IMR-90 (cell line): ENCODE data around the gene PSMA2.

Experiments
- CEBPB ChIP-seq: IDR thresholded peaks from 2 replicates; pipeline ENCODE4 v1.6.1; 2012; ENCODE audit warnings: low read depth, low read length, improper control_type of control experiment
- MAFK ChIP-seq: IDR thresholded peaks from 2 replicates; pipeline ENCODE4 v1.6.1; 2012; ENCODE audit warnings: low read depth, low read length, improper control_type of control experiment
- MAZ ChIP-seq: IDR thresholded peaks from 2 replicates; pipeline ENCODE4 v1.6.1; 2012; ENCODE audit warnings: low read depth, mild to moderate bottlenecking, low read length, improper control_type of control experiment, moderate library complexity, borderline replicate concordance
- MXI1 ChIP-seq: IDR thresholded peaks from 2 replicates; pipeline ENCODE4 v1.6.1; 2012; ENCODE audit warnings: low read depth, mild to moderate bottlenecking, low read length, moderate library complexity, borderline replicate concordance
- NFE2L2 ChIP-seq: fragments of 150-350 bp; IDR thresholded peaks from 2 replicates; pipeline ENCODE4 v1.6.1; 2016; ENCODE audit warnings: low read depth, mild to moderate bottlenecking, low read length
- POLR2A ChIP-seq: IDR thresholded peaks from 2 replicates; pipeline ENCODE4 v1.6.1; 2012; ENCODE audit warnings: mild to moderate bottlenecking, low read depth, low read length
- RAD21 ChIP-seq: IDR thresholded peaks from 2 replicates; pipeline ENCODE4 v1.6.1; 2012; ENCODE audit warnings: low read length, improper control_type of control experiment
- SMC3 ChIP-seq: fragments of 150-350 bp; IDR thresholded peaks from 2 replicates; pipeline ENCODE4 v1.6.1; 2016; ENCODE audit warnings: low read depth, mild to moderate bottlenecking, antibody characterized with exemption, low read length, moderate library complexity
- TF ChIP-seq, protein P1 (sequence below): conservative IDR thresholded peaks from 2 replicates; pipeline ENCODE4 v1.5.1; 2012; ENCODE audit warnings: mild to moderate bottlenecking, low read depth, low read length, improper control_type of control experiment
- TF ChIP-seq, protein P2 (sequence below): fragments of 150-350 bp; IDR thresholded peaks from 2 replicates; pipeline ENCODE4 v1.6.1; 2017; ENCODE audit warnings: mild to moderate bottlenecking, antibody characterized with exemption, low read length, low read depth
- TF ChIP-seq, protein P3 (sequence below): fragments of 150-350 bp; IDR thresholded peaks from 2 replicates; pipeline ENCODE4 v1.6.1; 2016; ENCODE audit warnings: low read depth, mild to moderate bottlenecking, low read length, moderate library complexity, borderline replicate concordance

DNA sequence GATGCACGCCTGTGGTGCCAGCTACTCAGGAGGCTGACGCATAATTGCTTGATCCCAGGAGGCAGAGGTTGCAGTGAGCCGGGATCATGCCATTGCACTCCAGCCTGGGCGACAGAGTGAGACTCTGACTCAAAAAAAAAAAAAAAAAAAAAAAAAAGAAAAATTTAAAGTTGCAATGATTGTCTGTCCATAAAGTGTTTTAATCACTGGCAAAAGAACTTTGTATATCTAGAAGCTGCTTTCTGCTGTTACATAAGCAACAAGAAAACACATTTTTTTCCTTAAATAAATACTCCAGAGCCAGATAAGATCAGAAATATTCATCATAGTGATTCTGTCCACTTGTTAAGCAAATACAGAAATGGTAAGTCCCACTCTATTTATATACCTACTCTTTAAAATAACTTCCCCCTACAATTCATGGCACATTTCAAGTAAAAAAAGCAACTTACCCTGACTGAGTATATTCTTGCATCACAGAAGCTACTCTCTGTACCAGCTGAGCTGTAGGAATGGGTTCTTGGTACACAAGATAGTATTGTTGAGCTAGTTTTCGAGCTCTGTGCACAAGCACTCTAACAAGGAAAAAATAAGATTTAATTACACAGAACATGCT lies 7.6 kb downstream of the PSMA2 start:
- TF ChIP-seq, protein P1, sequence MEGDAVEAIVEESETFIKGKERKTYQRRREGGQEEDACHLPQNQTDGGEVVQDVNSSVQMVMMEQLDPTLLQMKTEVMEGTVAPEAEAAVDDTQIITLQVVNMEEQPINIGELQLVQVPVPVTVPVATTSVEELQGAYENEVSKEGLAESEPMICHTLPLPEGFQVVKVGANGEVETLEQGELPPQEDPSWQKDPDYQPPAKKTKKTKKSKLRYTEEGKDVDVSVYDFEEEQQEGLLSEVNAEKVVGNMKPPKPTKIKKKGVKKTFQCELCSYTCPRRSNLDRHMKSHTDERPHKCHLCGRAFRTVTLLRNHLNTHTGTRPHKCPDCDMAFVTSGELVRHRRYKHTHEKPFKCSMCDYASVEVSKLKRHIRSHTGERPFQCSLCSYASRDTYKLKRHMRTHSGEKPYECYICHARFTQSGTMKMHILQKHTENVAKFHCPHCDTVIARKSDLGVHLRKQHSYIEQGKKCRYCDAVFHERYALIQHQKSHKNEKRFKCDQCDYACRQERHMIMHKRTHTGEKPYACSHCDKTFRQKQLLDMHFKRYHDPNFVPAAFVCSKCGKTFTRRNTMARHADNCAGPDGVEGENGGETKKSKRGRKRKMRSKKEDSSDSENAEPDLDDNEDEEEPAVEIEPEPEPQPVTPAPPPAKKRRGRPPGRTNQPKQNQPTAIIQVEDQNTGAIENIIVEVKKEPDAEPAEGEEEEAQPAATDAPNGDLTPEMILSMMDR = no peak
- TF ChIP-seq CEBPB (no peak), POLR2A (no peak), MAFK (no peak), MXI1 (no peak), MAZ (no peak), NFE2L2 (no peak), SMC3 (no peak), RAD21 (no peak)
- TF ChIP-seq, protein P2, sequence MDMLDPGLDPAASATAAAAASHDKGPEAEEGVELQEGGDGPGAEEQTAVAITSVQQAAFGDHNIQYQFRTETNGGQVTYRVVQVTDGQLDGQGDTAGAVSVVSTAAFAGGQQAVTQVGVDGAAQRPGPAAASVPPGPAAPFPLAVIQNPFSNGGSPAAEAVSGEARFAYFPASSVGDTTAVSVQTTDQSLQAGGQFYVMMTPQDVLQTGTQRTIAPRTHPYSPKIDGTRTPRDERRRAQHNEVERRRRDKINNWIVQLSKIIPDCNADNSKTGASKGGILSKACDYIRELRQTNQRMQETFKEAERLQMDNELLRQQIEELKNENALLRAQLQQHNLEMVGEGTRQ = no peak
- TF ChIP-seq, protein P3, sequence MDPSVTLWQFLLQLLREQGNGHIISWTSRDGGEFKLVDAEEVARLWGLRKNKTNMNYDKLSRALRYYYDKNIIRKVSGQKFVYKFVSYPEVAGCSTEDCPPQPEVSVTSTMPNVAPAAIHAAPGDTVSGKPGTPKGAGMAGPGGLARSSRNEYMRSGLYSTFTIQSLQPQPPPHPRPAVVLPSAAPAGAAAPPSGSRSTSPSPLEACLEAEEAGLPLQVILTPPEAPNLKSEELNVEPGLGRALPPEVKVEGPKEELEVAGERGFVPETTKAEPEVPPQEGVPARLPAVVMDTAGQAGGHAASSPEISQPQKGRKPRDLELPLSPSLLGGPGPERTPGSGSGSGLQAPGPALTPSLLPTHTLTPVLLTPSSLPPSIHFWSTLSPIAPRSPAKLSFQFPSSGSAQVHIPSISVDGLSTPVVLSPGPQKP = no peak
